Suprapubic skin (tissue), 4 donors: ENCODE results near the gene CTBP2. TPM values are rescaled to one million over a fixed set of nuclear protein-coding genes. Genes with fewer than 3 reads are reported as not detected.

Experiments used
- DNase-seq, 2 donors: peaks; one replicate each; pipeline ENCODE4 v3.0.0-alpha.2; 2019; ENCODE audit warnings: low spot score in 2 of 2
- H3K27ac ChIP-seq: fragments of 200-600 bp; sonication (generic); one replicate; pipeline ENCODE4 v1.5.1; 2019
- H3K27me3 ChIP-seq: fragments of 200-600 bp; sonication (generic); one replicate; pipeline ENCODE4 v1.5.1; 2019
- H3K36me3 ChIP-seq: fragments of 200-600 bp; sonication (generic); one replicate; pipeline ENCODE4 v1.5.1; 2019
- H3K4me1 ChIP-seq: fragments of 200-600 bp; sonication (generic); one replicate; pipeline ENCODE4 v1.5.1; 2019
- H3K4me3 ChIP-seq: fragments of 200-600 bp; sonication (generic); one replicate; pipeline ENCODE4 v1.5.1; 2019; ENCODE audit warnings: mild to moderate bottlenecking
- H3K9me3 ChIP-seq: fragments of 200-600 bp; sonication (generic); one replicate; pipeline ENCODE4 v1.5.1; 2019
- CTCF ChIP-seq, 2 donors: fragments of 200-600 bp in 1 of 2; fragments of 450-650 bp in 1 of 2; sonication (generic) in 1 of 2; IDR thresholded peaks; one replicate each; pipeline ENCODE4 v1.5.1; 2016 to 2019; ENCODE audit warnings: antibody characterized with exemption in 2 of 2, mild to moderate bottlenecking in 1 of 2, moderate library complexity in 1 of 2
- EP300 ChIP-seq: sonication (generic); formaldehyde crosslinking; IDR thresholded peaks from one replicate; pipeline ENCODE4 v1.6.1; 2017; ENCODE audit warnings: antibody characterized with exemption
- POLR2A ChIP-seq, 2 donors: fragments of 450-650 bp; IDR thresholded peaks; one replicate each; pipeline ENCODE4 v1.6.1; 2017; ENCODE audit warnings: antibody characterized with exemption in 2 of 2, mild to moderate bottlenecking in 2 of 2, moderate library complexity in 2 of 2
- POLR2AphosphoS5 ChIP-seq, 3 donors: sonication (generic); formaldehyde crosslinking; IDR thresholded peaks; one replicate each; pipeline ENCODE4 v1.6.1; 2017; ENCODE audit warnings: antibody characterized with exemption in 3 of 3
- WGBS: methylation state at CpG from one replicate; pipeline ENCODE4 v1.1.5; 2018; 5-methylcytosine and 5-hydroxymethylcytosine counted together
- total RNA-seq, 4 donors: library from RNA; depleted of rRNA; stranded (reverse); fragments of >200 nt; gene quantifications; one replicate each; pipeline ENCODE4 v1.1.0, GENCODE V29; 2016

Gene CTBP2
- total RNA-seq, 4 donors from 2014 or later = 19.7 to 45.7 (median 29.4) TPM

DNA sequence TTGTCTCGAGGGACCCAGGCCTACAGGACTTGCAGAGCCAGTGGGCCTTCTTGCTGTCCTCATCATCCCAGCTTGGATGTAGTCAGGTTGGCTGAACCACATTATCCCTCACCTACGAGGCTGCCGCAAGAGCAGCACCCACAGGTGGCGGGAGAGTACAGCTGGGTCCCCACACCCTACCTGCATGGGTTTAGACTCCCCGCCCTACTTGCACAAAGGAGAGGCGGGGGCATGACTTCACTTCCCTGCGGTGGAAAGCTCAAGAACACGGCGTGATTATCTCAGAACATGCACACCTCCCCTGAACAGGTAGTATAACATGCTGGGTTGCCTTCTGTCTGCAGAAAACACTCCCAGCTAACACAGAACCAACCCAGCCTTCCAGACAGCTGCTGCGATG, 57.5 kb downstream of the CTBP2 start:
- Histone ChIP-seq H3K27me3 (no peaks in the 10 kb centered on the region), H3K4me3 (no peak overlapping the region), H3K36me3 (peaks cover 12% of the 10 kb centered on the region), H3K9me3 (no peaks in the 10 kb centered on the region), H3K4me1 (peaks cover 13% of the 10 kb centered on the region), H3K27ac (no peak overlapping the region)
- no peak for TF ChIP-seq POLR2A (IDR thresholded peaks at IDR 0.05)
- TF ChIP-seq CTCF (IDR thresholded peaks at IDR 0.05) = peak in 1 of 2 donors; percentile 18
- DNase-seq = peak in 1 of 2 donors; percentile 50
- WGBS = 73% methylated on average over 10 of the region's 10 CpGs

GRCh38 chr10:125102246-125102645, 58.1 kb downstream of the CTBP2 start:
- H3K27ac ChIP-seq = no peak overlapping the region
- peaks cover 13% of the 10 kb centered on the region for H3K4me1 ChIP-seq
- no peaks in the 10 kb centered on the region for H3K27me3 ChIP-seq
- peaks cover 7% of the 10 kb centered on the region for H3K36me3 ChIP-seq
- TF ChIP-seq EP300 = no peak
- TF ChIP-seq POLR2A (IDR thresholded peaks at IDR 0.05) = no peak
- peak in 1 of 2 donors; percentile 62 for DNase-seq
- no peaks in the 10 kb centered on the region for H3K9me3 ChIP-seq
- WGBS = 72% methylated on average over 3 of the region's 3 CpGs
- no peak overlapping the region for H3K4me3 ChIP-seq

DNA sequence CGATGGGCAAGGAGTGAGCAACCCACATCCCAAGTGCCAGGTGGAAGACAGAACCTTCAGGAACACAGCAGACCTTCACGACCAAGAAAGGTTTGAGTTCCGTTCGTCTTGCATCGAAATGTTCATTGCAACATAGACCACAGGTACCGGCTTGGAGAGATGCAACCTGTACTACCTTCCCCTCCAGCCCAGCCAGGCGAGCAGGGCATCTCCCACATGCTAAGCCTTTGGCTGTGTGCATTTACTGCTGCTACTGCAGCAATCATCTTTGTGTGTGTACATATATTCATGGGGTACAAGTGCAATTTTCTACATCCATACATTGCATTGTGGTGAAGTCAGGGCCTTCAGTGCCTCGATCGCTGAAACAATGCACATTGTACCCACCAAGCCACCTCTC, 58.8 kb downstream of the CTBP2 start:
- TF ChIP-seq EP300 = no peak
- TF ChIP-seq CTCF (IDR thresholded peaks at IDR 0.05) = no peak
- no peak for TF ChIP-seq POLR2A (IDR thresholded peaks at IDR 0.05)
- no peak for TF ChIP-seq POLR2AphosphoS5 (IDR thresholded peaks at IDR 0.05)
- no peak overlapping the region for H3K4me3 ChIP-seq
- no peak overlapping the region for H3K27ac ChIP-seq
- DNase-seq = peak; percentile 11 to 35
- peaks cover 13% of the 10 kb centered on the region for H3K4me1 ChIP-seq
- 88% methylated on average over 9 of the region's 9 CpGs for WGBS
- no peaks in the 10 kb centered on the region for H3K9me3 ChIP-seq
- peaks cover 1% of the 10 kb centered on the region for H3K36me3 ChIP-seq
- no peaks in the 10 kb centered on the region for H3K27me3 ChIP-seq

- 90% methylated on average over 9 of the region's 9 CpGs for WGBS
- Histone ChIP-seq H3K27me3 (no peaks in the 10 kb centered on the region), H3K4me3 (no peak overlapping the region), H3K36me3 (no peaks in the 10 kb centered on the region), H3K27ac (no peak overlapping the region), H3K9me3 (no peaks in the 10 kb centered on the region), H3K4me1 (peaks cover 14% of the 10 kb centered on the region)
- TF ChIP-seq CTCF (IDR thresholded peaks at IDR 0.05) (no peak), POLR2A (IDR thresholded peaks at IDR 0.05) (no peak), EP300 (no peak), POLR2AphosphoS5 (IDR thresholded peaks at IDR 0.05) (no peak)
- peak in 1 of 2 donors; percentile 62 for DNase-seq
These were observed 59.3 kb downstream of the CTBP2 start for GRCh38 chr10:125101049-125101448.

GRCh38 chr10:125097409-125098070, 62.8 kb downstream of the CTBP2 start:
- 93% methylated on average over 20 of the region's 20 CpGs for WGBS
- Histone ChIP-seq H3K36me3 (no peaks in the 10 kb centered on the region), H3K27ac (no peak overlapping the region), H3K9me3 (no peaks in the 10 kb centered on the region), H3K27me3 (no peaks in the 10 kb centered on the region), H3K4me3 (no peak overlapping the region), H3K4me1 (peaks cover 31% of the 10 kb centered on the region)
- TF ChIP-seq POLR2A (IDR thresholded peaks at IDR 0.05) (no peak), CTCF (IDR thresholded peaks at IDR 0.05) (no peak), EP300 (no peak), POLR2AphosphoS5 (IDR thresholded peaks at IDR 0.05) (no peak)
- DNase-seq = peak; percentile 48 to 54

- H3K4me3 ChIP-seq = no peak overlapping the region
- TF ChIP-seq CTCF (IDR thresholded peaks at IDR 0.05) = no peak
- no peak for TF ChIP-seq EP300
- TF ChIP-seq POLR2A (IDR thresholded peaks at IDR 0.05) = no peak
- TF ChIP-seq POLR2AphosphoS5 (IDR thresholded peaks at IDR 0.05) = no peak
- no peak overlapping the region for H3K27ac ChIP-seq
- no peaks in the 10 kb centered on the region for H3K9me3 ChIP-seq
- WGBS = 85% methylated on average over 2 of the region's 2 CpGs
- DNase-seq = no peak
- H3K4me1 ChIP-seq = peaks cover 29% of the 10 kb centered on the region
- H3K27me3 ChIP-seq = no peaks in the 10 kb centered on the region
- H3K36me3 ChIP-seq = no peaks in the 10 kb centered on the region
These were observed 63.4 kb downstream of the CTBP2 start for GRCh38 chr10:125096975-125097374.
